Upper lobe of left lung (tissue), 6 donors: ENCODE data around the gene FAM43A. TPM values are rescaled to one million over a fixed set of nuclear protein-coding genes. Genes with fewer than 3 reads are reported as not detected.

Source experiments
- ATAC-seq, 2 donors: fragments of 200-7000 bp; cut with Tn5 transposase; one replicate each; pipeline ENCODE4 v1.9.1; 2022; ENCODE audit warnings: mild to moderate bottlenecking in 2 of 2, moderate library complexity in 2 of 2; ENCODE audit not compliant: low FRiP score in 2 of 2
- DNase-seq, 2 donors: peaks; one replicate each; pipeline ENCODE4 v3.0.0-alpha.2; 2019 to 2020
- H3K27ac ChIP-seq, 4 donors: fragments of 200-600 bp; sonication (generic); one replicate each; pipeline ENCODE4 v1.5.1; 2016 to 2019
- H3K27me3 ChIP-seq, 4 donors: fragments of 200-600 bp; sonication (generic); one replicate each; pipeline ENCODE4 v1.5.1; 2017 to 2019
- H3K36me3 ChIP-seq, 4 donors: fragments of 200-600 bp; sonication (generic); one replicate each; pipeline ENCODE4 v1.5.1; 2016 to 2019
- H3K4me1 ChIP-seq, 4 donors: fragments of 200-600 bp; sonication (generic); one replicate each; pipeline ENCODE4 v1.5.1; 2018 to 2019
- H3K4me3 ChIP-seq, 4 donors: fragments of 200-600 bp; sonication (generic); one replicate each; pipeline ENCODE4 v1.5.1; 2017 to 2019; ENCODE audit warnings: mild to moderate bottlenecking in 2 of 4, moderate library complexity in 1 of 4
- H3K9me3 ChIP-seq, 4 donors: fragments of 200-600 bp; sonication (generic); one replicate each; pipeline ENCODE4 v1.5.1; 2018 to 2019
- EP300 ChIP-seq, 4 donors: sonication (generic); formaldehyde crosslinking; IDR thresholded peaks; one replicate each; pipeline ENCODE4 v1.5.1; 2017; ENCODE audit warnings: antibody characterized with exemption in 4 of 4, control low read depth in 2 of 4
- POLR2A ChIP-seq, 4 donors: fragments of 450-650 bp; IDR thresholded peaks; one replicate each; pipeline ENCODE4 v1.5.1; 2016 to 2017; ENCODE audit warnings: antibody characterized with exemption in 4 of 4, mild to moderate bottlenecking in 2 of 4
- POLR2AphosphoS5 ChIP-seq, 2 donors: sonication (generic); formaldehyde crosslinking; IDR thresholded peaks; one replicate each; pipeline ENCODE4 v1.5.1; 2017; ENCODE audit warnings: antibody characterized with exemption in 2 of 2
- WGBS, 2 donors: methylation state at CpG; one replicate each; pipeline ENCODE4 v1.1.5; 2017 to 2018; 5-methylcytosine and 5-hydroxymethylcytosine counted together
- total RNA-seq, 6 donors: library from RNA; depleted of rRNA in 4 of 6; stranded (reverse); fragments of >200 nt in 4 of 6; gene quantifications; one replicate each; pipeline versions ENCODE4 v1.1.0 to v1.2.1, GENCODE V29; 2016 to 2021
- TF ChIP-seq, protein P1 (sequence below), 6 experiments: fragments of 450-650 bp in 4 of 6; fragments of 200-600 bp in 2 of 6; sonication (generic) in 2 of 6; IDR thresholded peaks; one replicate each; pipeline ENCODE4 v1.5.1; 2016 to 2019; ENCODE audit warnings: antibody characterized with exemption in 6 of 6
- donor health status: DM: no; HTN: no; CAD: no; lungs with moderate emphysema.
- donor health status: DM: no; HTN: yes; CAD: no; lungs with severe emphysema.

The FAM43A gene
- total RNA-seq, 6 donors from 2014 or later: 7.6 to 32.3 (median 14.4) TPM

DNA sequence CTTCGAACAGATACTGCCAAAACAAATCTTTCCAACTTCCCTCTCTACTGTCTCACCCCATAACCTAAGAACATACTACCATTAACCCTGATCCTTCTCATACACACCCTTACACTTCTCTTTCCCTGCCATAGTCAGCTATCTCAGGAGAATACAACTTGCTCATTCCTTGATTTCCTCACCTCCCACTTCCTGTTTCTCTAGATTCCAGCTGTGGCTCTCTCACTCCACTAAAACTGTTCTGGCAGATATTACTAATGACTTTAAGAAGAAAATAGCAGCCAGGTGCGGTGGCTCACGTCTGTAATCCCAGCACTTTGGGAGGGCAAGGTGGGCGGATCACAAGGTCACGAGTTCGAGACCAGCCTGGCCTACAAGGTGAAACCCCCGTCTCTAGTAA lies 18.3 kb upstream of the FAM43A start:
- peaks cover 14 to 53% (median 24%) of the 10 kb centered on the region in 4 donors for H3K36me3 ChIP-seq
- H3K4me1 ChIP-seq: peaks cover 10 to 18% (median 15%) of the 10 kb centered on the region in 4 donors
- no peak overlapping the region for H3K4me3 ChIP-seq
- 82 to 89% methylated on average over 7 of the region's 7 CpGs for WGBS, 2 donors
- no peak for TF ChIP-seq POLR2A (IDR thresholded peaks at IDR 0.05)
- no peak for TF ChIP-seq EP300 (IDR thresholded peaks at IDR 0.05)
- TF ChIP-seq, protein P1, sequence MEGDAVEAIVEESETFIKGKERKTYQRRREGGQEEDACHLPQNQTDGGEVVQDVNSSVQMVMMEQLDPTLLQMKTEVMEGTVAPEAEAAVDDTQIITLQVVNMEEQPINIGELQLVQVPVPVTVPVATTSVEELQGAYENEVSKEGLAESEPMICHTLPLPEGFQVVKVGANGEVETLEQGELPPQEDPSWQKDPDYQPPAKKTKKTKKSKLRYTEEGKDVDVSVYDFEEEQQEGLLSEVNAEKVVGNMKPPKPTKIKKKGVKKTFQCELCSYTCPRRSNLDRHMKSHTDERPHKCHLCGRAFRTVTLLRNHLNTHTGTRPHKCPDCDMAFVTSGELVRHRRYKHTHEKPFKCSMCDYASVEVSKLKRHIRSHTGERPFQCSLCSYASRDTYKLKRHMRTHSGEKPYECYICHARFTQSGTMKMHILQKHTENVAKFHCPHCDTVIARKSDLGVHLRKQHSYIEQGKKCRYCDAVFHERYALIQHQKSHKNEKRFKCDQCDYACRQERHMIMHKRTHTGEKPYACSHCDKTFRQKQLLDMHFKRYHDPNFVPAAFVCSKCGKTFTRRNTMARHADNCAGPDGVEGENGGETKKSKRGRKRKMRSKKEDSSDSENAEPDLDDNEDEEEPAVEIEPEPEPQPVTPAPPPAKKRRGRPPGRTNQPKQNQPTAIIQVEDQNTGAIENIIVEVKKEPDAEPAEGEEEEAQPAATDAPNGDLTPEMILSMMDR (IDR thresholded peaks at IDR 0.05): no peak
- TF ChIP-seq POLR2AphosphoS5 (IDR thresholded peaks at IDR 0.05): no peak
- H3K27me3 ChIP-seq: no peaks in the 10 kb centered on the region
- H3K27ac ChIP-seq: no peak overlapping the region
- no peaks in the 10 kb centered on the region for H3K9me3 ChIP-seq
- no peak for ATAC-seq
- no peak for DNase-seq

DNA sequence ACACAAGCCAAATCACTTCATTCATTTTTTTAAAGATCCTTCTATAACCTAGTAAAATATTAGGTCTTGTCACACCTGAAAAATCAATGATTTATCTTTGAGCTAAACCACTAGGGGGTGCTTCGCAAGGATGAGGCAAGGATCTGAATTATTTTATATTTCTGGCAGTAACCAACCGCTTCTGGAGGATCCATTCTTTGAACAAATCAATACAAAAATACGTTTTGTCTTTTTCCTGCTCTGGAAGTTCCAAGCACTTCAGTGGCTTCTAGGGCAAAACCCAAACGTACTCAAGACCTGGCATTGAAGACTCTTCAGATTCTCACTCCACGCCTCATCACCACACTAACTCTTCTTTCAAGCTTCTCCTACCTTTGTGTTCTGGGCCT lies 14.2 kb upstream of the FAM43A start:
- no peaks in the 10 kb centered on the region for H3K9me3 ChIP-seq
- H3K4me3 ChIP-seq: peak overlapping the region; percentile 55 to 89 (median 67)
- TF ChIP-seq POLR2A (IDR thresholded peaks at IDR 0.05): no peak
- TF ChIP-seq, protein P1 (IDR thresholded peaks at IDR 0.05): peak; percentile 12 to 55 (median 35)
- H3K4me1 ChIP-seq: peaks cover 12 to 23% (median 18%) of the 10 kb centered on the region in 4 donors
- ATAC-seq: peak in 1 of 2 donors; percentile 45
- H3K27ac ChIP-seq: peak overlapping the region; percentile 79 to 93 (median 88)
- peaks cover 0 to 25% (median 2%) of the 10 kb centered on the region in 4 donors for H3K36me3 ChIP-seq
- 1 to 2% methylated on average over 5 of the region's 5 CpGs for WGBS, 2 donors
- DNase-seq: no peak
- H3K27me3 ChIP-seq: no peaks in the 10 kb centered on the region

DNA sequence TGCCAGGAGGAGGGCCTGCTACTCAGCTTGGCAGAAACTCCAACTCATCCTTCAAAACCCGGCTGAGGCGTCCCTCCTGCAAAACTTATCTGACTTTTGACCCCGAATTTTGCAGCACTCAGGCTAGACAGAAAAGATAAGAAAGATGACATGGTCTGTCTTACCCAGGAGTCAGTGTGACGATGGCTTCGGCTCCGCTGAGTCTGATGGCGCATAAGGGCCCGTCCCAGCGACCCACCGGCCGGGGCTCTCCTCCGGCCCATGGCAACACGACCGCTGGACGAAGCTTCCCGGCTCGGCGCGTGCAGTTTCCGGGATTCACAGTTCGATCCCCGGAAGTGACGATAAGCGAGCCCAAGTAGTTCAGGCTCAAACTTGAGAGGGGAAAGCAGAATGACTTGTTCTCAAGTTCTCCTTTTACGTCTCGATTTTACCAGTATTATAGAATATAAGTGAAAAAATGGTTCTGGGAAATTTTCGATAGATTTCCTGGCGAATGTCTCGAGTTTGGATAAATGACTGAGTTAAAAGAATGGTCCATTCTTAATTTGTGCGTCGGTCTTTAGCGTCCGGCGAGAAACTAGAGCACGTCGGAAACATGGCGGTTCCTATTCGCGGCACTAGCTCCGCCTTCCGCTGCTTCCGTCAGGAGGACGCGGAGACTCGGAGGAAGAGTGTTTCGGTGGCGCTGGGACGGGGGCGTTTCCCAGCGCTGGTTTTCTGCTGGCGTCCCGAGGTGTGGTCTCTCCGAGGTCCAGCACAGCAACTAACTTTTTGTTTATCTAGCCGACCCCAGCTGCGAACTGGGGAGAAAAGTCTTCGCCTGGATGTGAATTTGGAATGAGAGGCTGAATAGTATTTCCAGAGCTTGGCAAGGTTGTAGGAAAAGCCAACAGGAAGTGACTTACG lies 13.5 kb upstream of the FAM43A start, which contains the start of gene LSG1:
Gene LSG1 (minus strand): TSS at position 292 of the 909 bp plus-strand sequence. CDS start 29 bp downstream, at position 263.
- peaks cover 12 to 21% (median 18%) of the 10 kb centered on the region in 4 donors for H3K4me1 ChIP-seq
- DNase-seq (peak; percentile 92 to 93), ATAC-seq (peak; percentile 97 to 98)
- H3K36me3 ChIP-seq: peaks cover 0 to 20% (median 0%) of the 10 kb centered on the region in 4 donors
- TF ChIP-seq POLR2AphosphoS5 (IDR thresholded peaks at IDR 0.05) (peak; percentile 89 to 90), POLR2A (IDR thresholded peaks at IDR 0.05) (peak in 1 of 4 donors; percentile 55), EP300 (IDR thresholded peaks at IDR 0.05) (peak in 1 of 4 donors; percentile 11)
- TF ChIP-seq, protein P1 (IDR thresholded peaks at IDR 0.05): no peak
- peak within 1 kb of the TSS; percentile 79 to 93 (median 88) for H3K27ac ChIP-seq
- peak within 1 kb of the TSS; percentile 55 to 89 (median 67) for H3K4me3 ChIP-seq
- no peaks in the 10 kb centered on the region for H3K27me3 ChIP-seq
- 0% methylated on average over 37 to 57 of the region's 57 CpGs for WGBS, 2 donors
- no peaks in the 10 kb centered on the region for H3K9me3 ChIP-seq

DNA sequence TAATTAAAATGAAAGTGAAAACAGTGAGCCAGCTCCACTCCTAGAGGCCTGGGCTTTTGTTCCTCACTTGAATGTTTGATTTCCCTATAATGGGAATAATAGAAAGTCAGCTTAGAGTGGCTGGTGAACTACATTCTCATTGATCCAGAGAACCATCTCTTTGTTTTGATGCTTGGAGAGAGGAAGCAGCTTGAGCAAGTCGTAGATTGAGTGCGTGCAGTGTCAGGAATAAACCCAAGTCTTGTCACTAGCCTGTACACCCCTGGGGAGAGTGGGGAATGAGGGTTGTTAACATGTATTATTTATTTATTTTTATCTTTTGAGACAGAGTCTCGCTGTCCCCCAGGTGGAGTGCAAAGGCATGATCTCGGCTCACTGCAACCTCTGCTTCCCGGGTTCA lies 12.8 kb upstream of the FAM43A start:
- H3K4me1 ChIP-seq: peaks cover 12 to 20% (median 17%) of the 10 kb centered on the region in 4 donors
- DNase-seq (no peak), ATAC-seq (no peak)
- H3K27ac ChIP-seq: peak overlapping the region; percentile 79 to 93 (median 88)
- no peaks in the 10 kb centered on the region for H3K9me3 ChIP-seq
- peak overlapping the region; percentile 31 to 89 (median 67) for H3K4me3 ChIP-seq
- H3K27me3 ChIP-seq: no peaks in the 10 kb centered on the region
- TF ChIP-seq, protein P1 (IDR thresholded peaks at IDR 0.05): no peak
- 39 to 46% methylated on average over 5 of the region's 5 CpGs for WGBS, 2 donors
- peaks cover 0 to 20% (median 0%) of the 10 kb centered on the region in 4 donors for H3K36me3 ChIP-seq
